ENCODE data around the gene TMEM151A.

- TF ChIP-seq EP300 (IDR thresholded peaks at IDR 0.05) (no peak), CTCF (IDR thresholded peaks at IDR 0.05) (no peak), POLR2A (IDR thresholded peaks at IDR 0.05) (no peak), POLR2AphosphoS5 (IDR thresholded peaks at IDR 0.05) (no peak)
Measured at GRCh38 chr11:66314186-66314501, 22.4 kb downstream of the TMEM151A start.
